OCI-LY1 (cell line): ENCODE data around the gene GRB2.

Source experiments
- H2AFZ ChIP-seq: fragments of 200-600 bp; sonication (generic), shearing (Covaris generic); 2 replicates; pipeline ENCODE4 v1.6.0; 2014; ENCODE audit warnings: antibody characterized with exemption, mild to moderate bottlenecking, low read length
- H3F3A ChIP-seq: fragments of 200-600 bp; sonication (generic), shearing (Covaris generic); 2 replicates; pipeline ENCODE4 v1.6.0; 2014; ENCODE audit warnings: mild to moderate bottlenecking, antibody characterized with exemption, low read length, moderate library complexity; ENCODE audit not compliant: insufficient read depth
- H3K27ac ChIP-seq: fragments of 200-600 bp; sonication (generic); 2 replicates; pipeline ENCODE4 v1.5.1; 2014; ENCODE audit warnings: low read length, mixed run types, mild to moderate bottlenecking, low read depth; ENCODE audit not compliant: poor library complexity, severe bottlenecking
- H3K27me3 ChIP-seq: fragments of 200-600 bp; sonication (generic); 2 replicates; pipeline ENCODE4 v1.6.0; 2014; ENCODE audit warnings: antibody characterized with exemption, mild to moderate bottlenecking, low read length, moderate library complexity; ENCODE audit not compliant: insufficient read depth
- H3K36me3 ChIP-seq: fragments of 200-600 bp; sonication (generic); 2 replicates; pipeline ENCODE4 v1.6.1; 2014; ENCODE audit warnings: mild to moderate bottlenecking, antibody characterized with exemption, low read length, moderate library complexity, mixed read lengths; ENCODE audit not compliant: insufficient read depth
- H3K4me1 ChIP-seq: fragments of 200-600 bp; sonication (generic); 2 replicates; pipeline ENCODE4 v1.5.1; 2014; ENCODE audit warnings: mild to moderate bottlenecking, low read length, moderate library complexity; ENCODE audit not compliant: insufficient read depth, severe bottlenecking
- H3K4me2 ChIP-seq: fragments of 200-600 bp; sonication (generic), shearing (Covaris generic); 2 replicates; pipeline ENCODE4 v1.6.1; 2014; ENCODE audit warnings: low read length
- H3K4me3 ChIP-seq: fragments of 200-600 bp; sonication (generic); 2 replicates; pipeline ENCODE4 v1.5.1; 2014; ENCODE audit warnings: low read length, low read depth, mild to moderate bottlenecking, mixed read lengths; ENCODE audit not compliant: poor library complexity, severe bottlenecking
- H3K79me2 ChIP-seq: fragments of 200-600 bp; shearing (Covaris generic); 2 replicates; pipeline ENCODE4 v1.6.1; 2016; ENCODE audit warnings: mixed run types, low read length, mixed read lengths; ENCODE audit not compliant: insufficient read depth
- H3K9ac ChIP-seq: fragments of 200-600 bp; sonication (generic), shearing (Covaris generic); 2 replicates; pipeline ENCODE4 v1.6.1; 2014; ENCODE audit warnings: mild to moderate bottlenecking, low read length, mixed read lengths
- H3K9me2 ChIP-seq: fragments of 200-600 bp; sonication (generic), shearing (Covaris generic); 2 replicates; pipeline ENCODE4 v1.6.1; 2014; ENCODE audit warnings: low read depth, mild to moderate bottlenecking, low read length, mixed read lengths
- H3K9me3 ChIP-seq: fragments of 200-600 bp; shearing (Covaris generic); 2 replicates; pipeline ENCODE4 v1.6.1; 2014; ENCODE audit warnings: low read length, mixed read lengths
- H4K20me1 ChIP-seq: fragments of 200-600 bp; sonication (generic), shearing (Covaris generic); 2 replicates; pipeline ENCODE4 v1.6.0; 2016; ENCODE audit warnings: mild to moderate bottlenecking, low read length; ENCODE audit not compliant: insufficient read depth
- CTCF ChIP-seq: fragments of 200-600 bp; sonication (generic), shearing (Covaris generic); IDR thresholded peaks from 2 replicates; pipeline ENCODE4 v1.5.1; 2017; ENCODE audit warnings: mild to moderate bottlenecking, antibody characterized with exemption, low read length, moderate library complexity, mixed read lengths
- EZH2 ChIP-seq: fragments of 200-600 bp; sonication (generic), shearing (Covaris generic); IDR thresholded peaks from 2 replicates; pipeline ENCODE4 v1.8.0; 2017; ENCODE audit warnings: borderline replicate concordance, mixed run types, mild to moderate bottlenecking, antibody characterized with exemption, low read length, moderate library complexity, mixed read lengths

Gene GRB2

DNA sequence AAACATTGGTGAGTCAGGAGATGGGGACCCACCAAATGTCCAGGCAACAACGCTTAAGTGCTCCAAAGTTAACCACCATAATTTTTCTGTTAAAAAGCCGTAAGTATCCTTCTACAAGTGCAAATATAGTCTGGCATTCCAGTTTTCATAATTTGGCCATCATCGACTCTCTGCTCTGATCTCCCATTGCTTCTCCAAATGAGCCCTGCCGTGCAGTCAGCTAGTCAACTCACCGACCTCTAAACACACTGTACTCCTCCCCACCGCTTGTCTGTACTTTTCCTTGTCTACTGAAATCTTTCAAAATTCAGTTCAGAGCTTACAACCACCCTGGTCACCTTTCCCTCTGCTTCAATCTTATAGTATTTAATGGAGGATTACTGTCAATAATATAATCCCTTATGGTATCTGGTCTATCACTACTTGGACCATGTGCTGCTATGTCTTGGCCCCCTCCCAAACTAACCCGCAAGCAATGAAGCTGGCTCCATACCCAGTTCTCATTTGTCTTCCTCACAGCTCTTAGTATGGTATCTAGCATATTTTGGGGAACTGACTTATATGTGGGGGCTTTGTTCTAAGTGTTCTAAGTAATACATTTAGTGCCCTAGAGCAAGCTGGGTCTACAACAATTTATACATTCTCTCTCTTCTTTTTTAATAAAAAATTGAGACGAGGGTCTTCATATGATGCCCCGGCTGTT is 63.5 kb downstream of the GRB2 start:
- Histone ChIP-seq H3K27ac (peak overlapping the region; percentile 99), H3K4me3 (no peak overlapping the region), H3K27me3 (no peaks in the 10 kb centered on the region), H3K4me2 (no peak overlapping the region; the same call in 1 of the 2 replicates), H3F3A (peaks cover 4% of the 10 kb centered on the region; the same call in 1 of the 2 replicates), H3K9me2 (no peaks in the 10 kb centered on the region), H3K9me3 (no peaks in the 10 kb centered on the region), H3K4me1 (peaks cover 91% of the 10 kb centered on the region), H3K36me3 (peaks cover 5% of the 10 kb centered on the region; the same call in 1 of the 2 replicates), H3K79me2 (peaks cover 57% of the 10 kb centered on the region), H2AFZ (no peak overlapping the region), H4K20me1 (no peaks in the 10 kb centered on the region), H3K9ac (no peak overlapping the region)
- TF ChIP-seq CTCF (no peak), EZH2 (no peak)

DNA sequence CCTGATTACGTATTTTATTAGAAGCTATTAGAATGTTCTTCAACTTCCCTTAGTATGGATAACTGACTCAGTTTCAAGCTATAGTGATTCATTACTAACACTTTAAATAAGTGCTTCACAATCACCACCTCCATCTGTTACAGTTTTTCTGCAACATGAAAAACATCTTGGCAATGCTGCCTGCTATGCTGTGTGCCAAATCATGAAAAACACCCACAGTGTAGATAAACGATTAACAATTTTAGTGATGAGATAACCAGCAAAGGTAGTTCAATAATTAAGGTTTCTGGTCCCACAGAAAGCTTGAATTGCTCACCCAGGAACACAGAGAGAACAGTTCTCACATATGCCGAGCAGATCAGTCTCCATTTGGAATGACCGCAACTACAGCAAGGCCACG is 64.8 kb downstream of the GRB2 start:
- Histone ChIP-seq H3K4me1 (peaks cover 92% of the 10 kb centered on the region), H3K9ac (no peak overlapping the region), H3K9me3 (no peaks in the 10 kb centered on the region), H3K27me3 (no peaks in the 10 kb centered on the region), H3K4me3 (no peak overlapping the region), H3F3A (peaks cover 4% of the 10 kb centered on the region; the same call in 1 of the 2 replicates), H3K4me2 (no peak overlapping the region), H3K36me3 (peaks cover 6% of the 10 kb centered on the region; the same call in 1 of the 2 replicates), H2AFZ (no peak overlapping the region), H4K20me1 (no peaks in the 10 kb centered on the region), H3K27ac (peak overlapping the region; percentile 88), H3K9me2 (no peaks in the 10 kb centered on the region), H3K79me2 (peaks cover 70% of the 10 kb centered on the region)
- TF ChIP-seq EZH2: no peak

- Histone ChIP-seq H3K4me3 (no peak overlapping the region), H2AFZ (no peak overlapping the region), H3K4me2 (no peak overlapping the region), H3K36me3 (peaks cover 8% of the 10 kb centered on the region; the same call in 1 of the 2 replicates), H3K4me1 (peaks cover 86% of the 10 kb centered on the region), H3K27me3 (no peaks in the 10 kb centered on the region), H4K20me1 (no peaks in the 10 kb centered on the region), H3K79me2 (peaks cover 76% of the 10 kb centered on the region), H3F3A (peaks cover 4% of the 10 kb centered on the region; the same call in 1 of the 2 replicates), H3K9me2 (no peaks in the 10 kb centered on the region), H3K9ac (no peak overlapping the region), H3K27ac (peak overlapping the region; percentile 88), H3K9me3 (no peaks in the 10 kb centered on the region)
- no peak for TF ChIP-seq CTCF
- no peak for TF ChIP-seq EZH2
Observed at GRCh38 chr17:75339971-75340370, 65.5 kb downstream of the GRB2 start.

- peak overlapping the region; percentile 88 for H3K27ac ChIP-seq
- TF ChIP-seq EZH2 (no peak), CTCF (no peak)
Observed at GRCh38 chr17:75338335-75338734, 67.1 kb downstream of the GRB2 start.

More at GRCh38 chr17:75338335-75338734, 67.1 kb downstream of the GRB2 start:
- peak overlapping the region; percentile 26 for H3K4me3 ChIP-seq
- peak overlapping the region; percentile 58 for H3K4me2 ChIP-seq
- H3K9me3 ChIP-seq: no peaks in the 10 kb centered on the region
- H3K27me3 ChIP-seq: no peaks in the 10 kb centered on the region
- H3K9ac ChIP-seq: peak overlapping the region; percentile 34; the same call in 1 of the 2 replicates
- H3K79me2 ChIP-seq: peaks cover 75% of the 10 kb centered on the region
- H2AFZ ChIP-seq: no peak overlapping the region
- H3K9me2 ChIP-seq: no peaks in the 10 kb centered on the region
- H3F3A ChIP-seq: peaks cover 4% of the 10 kb centered on the region; the same call in 1 of the 2 replicates
- H3K36me3 ChIP-seq: peaks cover 11% of the 10 kb centered on the region; the same call in 1 of the 2 replicates
- peaks cover 69% of the 10 kb centered on the region for H3K4me1 ChIP-seq
- no peaks in the 10 kb centered on the region for H4K20me1 ChIP-seq
